Right lobe of liver (tissue), 6 donors: Measurements from ENCODE around the gene STEAP4. TPM values are rescaled to one million over a fixed set of nuclear protein-coding genes. Genes with fewer than 3 reads are reported as not detected.
"Not testable (repeated sequence)": the region's sequence is repeated elsewhere in the genome, so short reads cannot be mapped to it uniquely, and the experiment has no call there.

Experiments used
- ATAC-seq, 4 donors: fragments of 200-7000 bp; cut with Tn5 transposase; one replicate each; pipeline ENCODE4 v1.9.1; 2020; ENCODE audit warnings: mild to moderate bottlenecking in 4 of 4, moderate library complexity in 4 of 4
- DNase-seq, 3 donors: peaks; one replicate each; pipeline ENCODE4 v3.0.0-alpha.2; 2020
- H3K27ac ChIP-seq, 3 donors: fragments of 200-600 bp; one replicate each; pipeline ENCODE4 v1.8.0; 2022
- H3K27me3 ChIP-seq, 2 donors: fragments of 200-600 bp; one replicate each; pipeline ENCODE4 v1.8.0; 2022
- H3K36me3 ChIP-seq, 4 donors: fragments of 200-600 bp; sonication (generic) in 1 of 4; one replicate each; pipeline versions ENCODE4 v1.5.1 to v1.8.0; 2017 to 2022; ENCODE audit warnings: control low read depth in 1 of 4
- H3K4me1 ChIP-seq, 4 donors: fragments of 200-600 bp; sonication (generic) in 1 of 4; one replicate each; pipeline versions ENCODE4 v1.5.1 to v1.8.0; 2017 to 2022; ENCODE audit warnings: control low read depth in 1 of 4
- H3K4me3 ChIP-seq, 3 donors: fragments of 200-600 bp; one replicate each; pipeline ENCODE4 v1.8.0; 2022
- H3K9me3 ChIP-seq, 4 donors: fragments of 200-600 bp; sonication (generic) in 1 of 4; one replicate each; pipeline versions ENCODE4 v1.5.1 to v1.8.0; 2017 to 2022; ENCODE audit warnings: control low read depth in 1 of 4
- POLR2A ChIP-seq: fragments of 450-650 bp; IDR thresholded peaks from one replicate; pipeline ENCODE4 v1.6.1; 2017; ENCODE audit warnings: antibody characterized with exemption, mild to moderate bottlenecking
- WGBS: methylation state at CpG from one replicate; pipeline ENCODE4 v1.1.6; 2018; ENCODE audit warnings: low coverage, low lambda C conversion rate; ENCODE audit not compliant: insufficient coverage; ENCODE audit errors: missing lambda C conversion rate; 5-methylcytosine and 5-hydroxymethylcytosine counted together
- intact Hi-C, 2 donors: fragments of 100-400 bp; cut with DNase I; formaldehyde crosslinking; loops; one replicate each; pipeline versions ENCODE4 v1.11.2 to v1.14.1; 2022
- total RNA-seq, 6 experiments: library from RNA; depleted of rRNA in 2 of 6; stranded (reverse); fragments of >200 nt in 2 of 6; fragmentation: NEBNext Ultra II Directional in 3 of 6; extraction: Animal tissue kit (Norgen Biotek cat#: 25700) in 3 of 6; gene quantifications; one replicate each; pipeline versions ENCODE4 v1.1.0 to v1.2.4, GENCODE V29; 2016 to 2023
- TF ChIP-seq, protein P1 (sequence below), 4 donors: fragments of 200-600 bp in 3 of 4; fragments of 450-650 bp in 1 of 4; IDR thresholded peaks; one replicate each; pipeline versions ENCODE4 v1.5.1 to v1.8.0; 2016 to 2022; ENCODE audit warnings: antibody characterized with exemption in 4 of 4, mild to moderate bottlenecking in 2 of 4
- donor health status: DM: no; HTN: yes; CAD: no.
- donor health status: DM: no; HTN: no; CAD: no.
- donor health status: DM: no; HTN: no; CAD: no.
- donor health status: DM: no; HTN: yes; CAD: no.
- donor health status: DM: no; HTN: yes; CAD: no.

Gene STEAP4
- total RNA-seq, 6 experiments from 2014 or later: 16.3 to 158 (median 22.9) TPM

DNA sequence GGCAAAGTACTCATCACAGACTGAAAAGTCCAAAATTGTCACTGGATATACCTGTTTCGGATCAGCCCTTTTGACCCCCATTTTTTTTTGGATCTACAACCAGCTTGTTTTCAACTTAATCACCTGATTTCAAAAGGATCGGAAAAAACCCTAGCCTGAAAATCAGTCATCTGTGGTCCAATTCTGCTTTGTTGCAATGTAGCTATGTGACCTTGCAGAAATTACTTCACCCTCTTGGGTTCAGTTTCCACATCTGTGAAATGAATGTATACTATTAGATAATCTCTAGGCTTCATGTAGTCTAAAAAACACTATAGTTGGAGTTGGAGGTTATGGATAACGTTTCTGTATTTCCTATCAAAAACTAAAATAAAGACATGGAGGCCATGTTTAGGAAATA lies 37.1 kb downstream of the STEAP4 start:
- H3K4me3 ChIP-seq: no peak overlapping the region
- H3K27ac ChIP-seq: no peak overlapping the region
- H3K27me3 ChIP-seq: no peaks in the 10 kb centered on the region
- TF ChIP-seq, protein P1, sequence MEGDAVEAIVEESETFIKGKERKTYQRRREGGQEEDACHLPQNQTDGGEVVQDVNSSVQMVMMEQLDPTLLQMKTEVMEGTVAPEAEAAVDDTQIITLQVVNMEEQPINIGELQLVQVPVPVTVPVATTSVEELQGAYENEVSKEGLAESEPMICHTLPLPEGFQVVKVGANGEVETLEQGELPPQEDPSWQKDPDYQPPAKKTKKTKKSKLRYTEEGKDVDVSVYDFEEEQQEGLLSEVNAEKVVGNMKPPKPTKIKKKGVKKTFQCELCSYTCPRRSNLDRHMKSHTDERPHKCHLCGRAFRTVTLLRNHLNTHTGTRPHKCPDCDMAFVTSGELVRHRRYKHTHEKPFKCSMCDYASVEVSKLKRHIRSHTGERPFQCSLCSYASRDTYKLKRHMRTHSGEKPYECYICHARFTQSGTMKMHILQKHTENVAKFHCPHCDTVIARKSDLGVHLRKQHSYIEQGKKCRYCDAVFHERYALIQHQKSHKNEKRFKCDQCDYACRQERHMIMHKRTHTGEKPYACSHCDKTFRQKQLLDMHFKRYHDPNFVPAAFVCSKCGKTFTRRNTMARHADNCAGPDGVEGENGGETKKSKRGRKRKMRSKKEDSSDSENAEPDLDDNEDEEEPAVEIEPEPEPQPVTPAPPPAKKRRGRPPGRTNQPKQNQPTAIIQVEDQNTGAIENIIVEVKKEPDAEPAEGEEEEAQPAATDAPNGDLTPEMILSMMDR (IDR thresholded peaks at IDR 0.05): no peak
- no peak for TF ChIP-seq POLR2A
- H3K9me3 ChIP-seq: no peaks in the 10 kb centered on the region
- ATAC-seq (no peak), DNase-seq (no peak)
- 50% methylated on average over 3 of the region's 3 CpGs for WGBS
- no peaks in the 10 kb centered on the region for H3K4me1 ChIP-seq
- intact Hi-C loops: no loop called here
- no peaks in the 10 kb centered on the region for H3K36me3 ChIP-seq

DNA sequence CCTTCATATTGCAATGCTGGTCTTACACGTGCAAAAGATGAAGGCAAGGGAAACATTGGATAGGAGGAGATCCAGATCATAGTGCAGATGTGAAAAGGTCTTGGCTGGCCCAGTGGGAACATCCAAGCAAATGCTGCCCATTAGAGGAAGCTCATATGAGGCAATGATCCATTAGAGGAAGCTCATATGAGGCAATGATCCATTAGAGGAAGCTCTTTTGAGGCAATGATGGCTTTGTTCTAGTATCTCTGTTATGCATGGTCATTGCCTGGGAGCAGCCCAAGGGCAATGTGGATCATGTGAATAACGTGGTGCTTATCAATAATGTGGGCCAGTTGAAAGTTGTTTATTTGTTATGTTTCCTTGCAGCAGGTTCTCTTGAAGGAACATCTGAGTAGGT lies 37.8 kb downstream of the STEAP4 start:
- no peak overlapping the region for H3K27ac ChIP-seq
- DNase-seq (no peak), ATAC-seq (peak; percentile 22 to 66 (median 60))
- WGBS: 30% methylated on average over 2 of the region's 2 CpGs
- H3K27me3 ChIP-seq: no peaks in the 10 kb centered on the region
- H3K9me3 ChIP-seq: no peaks in the 10 kb centered on the region
- TF ChIP-seq, protein P1 (IDR thresholded peaks at IDR 0.05): no peak
- no peak for TF ChIP-seq POLR2A
- no peak overlapping the region for H3K4me3 ChIP-seq
- no peaks in the 10 kb centered on the region for H3K4me1 ChIP-seq
- no peaks in the 10 kb centered on the region for H3K36me3 ChIP-seq
- intact Hi-C loops: no loop called here

DNA sequence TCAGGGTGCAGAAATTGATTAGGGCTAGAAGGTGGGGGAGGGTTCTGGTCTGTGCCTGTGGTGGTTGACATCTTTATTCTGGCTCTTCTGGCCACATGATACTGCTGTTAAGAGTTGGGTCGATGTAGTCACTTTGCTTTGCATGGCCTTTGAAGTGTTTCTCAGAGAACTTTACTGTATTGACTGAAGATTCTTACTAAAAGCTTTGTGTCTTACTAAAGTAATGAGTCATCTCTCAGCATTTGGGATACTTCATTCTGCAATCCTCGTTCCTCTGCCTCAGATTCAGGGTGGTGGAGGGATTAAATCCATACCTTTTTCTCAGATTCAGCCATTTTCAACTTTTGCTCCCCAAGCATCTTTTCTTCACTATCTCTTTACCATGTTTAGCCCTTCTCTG lies 38.6 kb downstream of the STEAP4 start:
- H3K9me3 ChIP-seq: no peaks in the 10 kb centered on the region
- H3K27me3 ChIP-seq: no peaks in the 10 kb centered on the region
- WGBS: 42% methylated on average over 2 of the region's 2 CpGs
- H3K27ac ChIP-seq: no peak overlapping the region
- no peaks in the 10 kb centered on the region for H3K36me3 ChIP-seq
- no peak for ATAC-seq
- intact Hi-C loops: no loop called here
- no peaks in the 10 kb centered on the region for H3K4me1 ChIP-seq
- TF ChIP-seq, protein P1 (IDR thresholded peaks at IDR 0.05): no peak
- TF ChIP-seq POLR2A: no peak
- H3K4me3 ChIP-seq: no peak overlapping the region
- no peak for DNase-seq

DNA sequence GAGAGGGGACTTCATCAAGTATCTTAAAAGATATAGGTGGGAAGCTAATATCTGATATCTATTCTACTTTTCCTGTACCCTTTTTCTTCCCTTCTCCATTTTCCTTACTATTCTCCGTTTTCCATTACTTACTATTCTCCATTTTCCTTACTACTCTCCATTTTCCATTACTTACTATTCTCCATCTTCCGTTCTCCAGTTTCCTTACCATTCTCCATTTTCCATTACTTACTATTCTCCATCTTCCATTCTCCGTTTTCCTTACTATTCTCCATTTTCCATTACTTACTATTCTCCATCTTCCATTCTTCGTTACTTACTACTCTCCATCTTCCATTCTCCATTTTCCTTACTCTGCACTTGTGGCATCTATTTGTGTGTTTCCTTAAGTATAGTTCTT lies 39.3 kb downstream of the STEAP4 start:
- intact Hi-C loops: no loop called here
- no peak overlapping the region for H3K4me3 ChIP-seq
- no peaks in the 10 kb centered on the region for H3K9me3 ChIP-seq
- WGBS: 80% methylated on average over 4 of the region's 4 CpGs
- no peak for TF ChIP-seq POLR2A
- TF ChIP-seq, protein P1 (IDR thresholded peaks at IDR 0.05): no peak
- DNase-seq (no peak), ATAC-seq (no peak)
- no peaks in the 10 kb centered on the region for H3K36me3 ChIP-seq
- H3K27me3 ChIP-seq: no peaks in the 10 kb centered on the region
- H3K27ac ChIP-seq: no peak overlapping the region
- H3K4me1 ChIP-seq: no peaks in the 10 kb centered on the region

DNA sequence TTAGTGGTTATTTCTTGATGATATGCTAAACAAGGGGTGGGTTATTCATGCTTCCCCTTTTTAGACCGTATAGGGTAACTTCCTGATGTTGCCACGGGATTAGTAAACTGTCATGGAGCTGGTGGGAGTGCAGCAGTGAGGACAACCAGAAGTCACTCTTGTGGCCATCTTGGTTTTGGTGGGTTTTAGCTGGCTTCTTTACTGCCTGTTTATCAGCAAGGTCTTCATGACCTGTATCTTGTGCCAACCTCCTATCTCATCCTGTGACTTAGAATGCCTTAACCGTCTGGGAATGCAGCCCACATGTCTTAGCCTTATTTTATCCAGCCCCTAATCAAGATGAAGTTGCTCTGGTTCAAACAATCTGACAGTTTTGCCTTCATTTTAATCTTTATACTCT lies 41.7 kb downstream of the STEAP4 start:
- WGBS: 62% methylated on average over 2 of the region's 3 CpGs
- H3K4me3 ChIP-seq, H3K36me3 ChIP-seq, intact Hi-C loops, H3K27ac ChIP-seq, H3K9me3 ChIP-seq, DNase-seq, ATAC-seq, H3K4me1 ChIP-seq, H3K27me3 ChIP-seq: not testable (repeated sequence)
